Adrenal gland (tissue), 5 donors: Measurements from ENCODE around the gene NCOA6.

Experiments used
- CTCF ChIP-seq, 6 experiments: fragments of 450-650 bp in 4 of 6; fragments of 200-600 bp in 2 of 6; sonication (generic) in 1 of 6; IDR thresholded peaks; 1 replicate in 5 of 6; 2 replicates in 1 of 6; pipeline versions ENCODE4 v1.5.1 to v1.8.0; 2016 to 2021; ENCODE audit warnings: antibody characterized with exemption in 6 of 6, mild to moderate bottlenecking in 2 of 6, moderate library complexity in 1 of 6
- POLR2A ChIP-seq, 2 donors: fragments of 450-650 bp; IDR thresholded peaks; one replicate each; pipeline ENCODE4 v1.6.1; 2017; ENCODE audit warnings: antibody characterized with exemption in 2 of 2, mild to moderate bottlenecking in 2 of 2, moderate library complexity in 1 of 2
- donor health status: DM: no; HTN: no; CAD: no.

- TF ChIP-seq CTCF (IDR thresholded peaks at IDR 0.05) (no peak), POLR2A (IDR thresholded peaks at IDR 0.05) (no peak)
Observed at GRCh38 chr20:34815636-34816035, 9.8 kb downstream of the NCOA6 start.
